ENCODE results near the gene GFI1B.
"Not testable (repeated sequence)": the region's sequence is repeated elsewhere in the genome, so short reads cannot be mapped to it uniquely, and the experiment has no call there.

GFI1B gene

DNA sequence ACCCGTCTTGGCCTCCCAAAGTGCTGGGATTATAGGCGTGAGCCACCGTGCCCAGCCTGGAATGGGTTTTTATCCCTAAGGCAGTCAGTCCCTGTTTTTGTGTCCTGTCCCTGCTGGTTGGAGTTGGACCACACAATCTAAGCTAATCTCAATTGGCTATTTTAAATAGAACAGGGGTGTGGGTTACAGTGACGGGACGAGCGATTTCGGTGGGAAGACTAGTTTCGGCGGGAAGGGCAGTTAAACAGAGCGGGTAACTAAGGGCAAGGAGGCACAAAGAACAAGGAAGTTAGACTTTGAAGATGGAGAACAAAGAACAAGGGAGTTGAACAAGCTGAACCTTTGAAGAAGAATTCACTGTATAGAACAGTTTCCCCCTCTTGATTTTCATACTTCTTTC lies 53.7 kb downstream of the GFI1B start:
- no peak overlapping the region for H3K4me3 ChIP-seq (ENCODE audit: low read depth, low read length)
- TF ChIP-seq, protein P1, sequence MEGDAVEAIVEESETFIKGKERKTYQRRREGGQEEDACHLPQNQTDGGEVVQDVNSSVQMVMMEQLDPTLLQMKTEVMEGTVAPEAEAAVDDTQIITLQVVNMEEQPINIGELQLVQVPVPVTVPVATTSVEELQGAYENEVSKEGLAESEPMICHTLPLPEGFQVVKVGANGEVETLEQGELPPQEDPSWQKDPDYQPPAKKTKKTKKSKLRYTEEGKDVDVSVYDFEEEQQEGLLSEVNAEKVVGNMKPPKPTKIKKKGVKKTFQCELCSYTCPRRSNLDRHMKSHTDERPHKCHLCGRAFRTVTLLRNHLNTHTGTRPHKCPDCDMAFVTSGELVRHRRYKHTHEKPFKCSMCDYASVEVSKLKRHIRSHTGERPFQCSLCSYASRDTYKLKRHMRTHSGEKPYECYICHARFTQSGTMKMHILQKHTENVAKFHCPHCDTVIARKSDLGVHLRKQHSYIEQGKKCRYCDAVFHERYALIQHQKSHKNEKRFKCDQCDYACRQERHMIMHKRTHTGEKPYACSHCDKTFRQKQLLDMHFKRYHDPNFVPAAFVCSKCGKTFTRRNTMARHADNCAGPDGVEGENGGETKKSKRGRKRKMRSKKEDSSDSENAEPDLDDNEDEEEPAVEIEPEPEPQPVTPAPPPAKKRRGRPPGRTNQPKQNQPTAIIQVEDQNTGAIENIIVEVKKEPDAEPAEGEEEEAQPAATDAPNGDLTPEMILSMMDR (IDR thresholded peaks at IDR 0.05; ENCODE audit: low read depth, low read length), result no peak
- in situ Hi-C loops (cut with HindIII; ENCODE audit: low sequenced_read_pairs), result no loop called here
- no peak for DNase-seq (ENCODE audit: low read depth, low spot score)

DNA sequence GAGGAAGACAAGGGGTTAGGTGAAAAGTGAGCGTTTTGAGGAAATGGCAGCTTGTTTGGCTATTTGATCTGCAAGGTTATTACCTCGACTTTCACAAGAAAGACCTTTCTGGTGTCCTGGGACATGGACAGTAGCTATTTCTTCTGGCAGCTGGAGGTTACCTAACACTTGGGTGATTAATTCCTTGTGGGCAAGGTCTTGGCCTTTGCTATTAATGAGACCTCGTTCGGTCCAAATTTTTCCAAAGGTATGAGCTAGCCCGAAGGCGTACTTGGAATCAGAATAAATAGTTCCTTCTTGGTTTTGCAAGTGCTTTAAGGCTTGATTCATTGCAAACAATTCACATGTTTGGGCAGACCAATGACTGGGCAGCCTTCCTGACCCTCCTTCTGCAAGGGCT lies 57.2 kb downstream of the GFI1B start:
- H3K4me3 ChIP-seq (ENCODE audit: low read depth, low read length), result no peak overlapping the region
- TF ChIP-seq, protein P1 (IDR thresholded peaks at IDR 0.05; ENCODE audit: low read depth, low read length), result no peak
- DNase-seq (ENCODE audit: low read depth, low spot score), result no peak
- in situ Hi-C loops (cut with HindIII; ENCODE audit: low sequenced_read_pairs), result no loop called here

DNA sequence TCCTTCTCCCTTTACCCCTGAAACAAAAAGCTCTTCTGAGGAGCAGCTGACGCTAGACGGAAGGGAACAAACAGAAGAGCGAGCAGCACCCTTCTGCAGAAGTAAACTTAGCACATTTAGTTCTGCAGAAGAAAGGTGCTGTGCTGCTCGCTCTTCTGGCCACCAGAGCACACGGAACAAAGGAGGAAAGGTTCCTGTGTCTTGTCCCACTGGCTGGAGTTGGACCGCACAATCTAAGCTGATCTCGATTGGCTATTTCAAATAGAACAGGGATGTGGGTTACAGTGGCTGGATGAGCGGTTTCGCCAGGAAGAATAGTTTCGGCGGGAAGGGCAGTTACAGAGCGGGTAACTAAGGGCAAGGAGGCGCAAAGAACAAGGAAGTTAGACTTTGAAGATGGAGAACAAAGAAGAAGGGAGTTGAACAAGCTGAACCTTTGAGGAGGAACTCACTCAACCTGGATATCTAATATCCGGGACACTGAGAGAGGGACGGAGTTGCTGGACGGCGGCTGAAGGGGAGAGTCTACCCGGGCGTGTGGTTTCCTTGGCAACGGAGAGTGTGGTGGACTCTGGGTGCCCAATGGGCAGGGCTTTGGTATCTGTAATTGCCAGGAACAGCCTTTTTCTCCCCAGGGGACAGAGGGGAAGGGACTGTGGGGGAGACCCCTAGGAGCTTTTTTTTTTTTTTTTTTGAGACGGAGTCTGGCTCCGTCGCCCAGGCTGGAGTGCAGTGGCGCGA lies 59.5 kb downstream of the GFI1B start:
- in situ Hi-C loops (cut with HindIII; ENCODE audit: low sequenced_read_pairs), result no loop called here
- H3K4me3 ChIP-seq (ENCODE audit: low read depth, low read length), result no peak overlapping the region
- no peak for DNase-seq (ENCODE audit: low read depth, low spot score)
- TF ChIP-seq, protein P1 (IDR thresholded peaks at IDR 0.05; ENCODE audit: low read depth, low read length), result no peak

DNA sequence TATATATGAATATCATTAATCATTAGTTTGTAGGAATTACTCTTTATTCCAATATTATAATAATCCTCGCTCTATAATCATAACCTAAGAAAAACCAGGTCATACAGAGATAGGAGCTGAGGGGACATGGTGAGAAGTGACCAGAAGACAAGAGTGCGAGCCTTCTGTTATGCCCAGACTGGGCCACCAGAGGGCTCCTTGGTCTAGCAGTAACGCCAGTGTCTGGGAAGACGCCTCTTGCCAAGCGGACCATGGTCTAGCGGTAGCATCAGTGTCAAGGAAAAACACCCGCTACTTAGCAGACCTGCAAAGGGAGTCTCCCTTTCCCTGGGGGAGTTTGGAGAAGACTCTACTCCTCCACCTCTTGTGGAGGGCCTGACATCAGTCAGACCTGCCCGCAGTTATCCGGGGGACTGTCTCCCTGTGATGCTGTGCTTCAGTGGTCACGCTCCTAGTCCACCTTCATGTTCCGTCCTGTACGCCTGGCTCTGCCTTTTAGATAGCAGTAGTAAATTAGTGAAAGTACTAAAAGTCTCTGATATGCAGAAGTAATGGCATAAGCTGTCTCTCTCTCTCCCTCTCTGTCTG lies 62.5 kb downstream of the GFI1B start:
- in situ Hi-C loops (cut with HindIII; ENCODE audit: low sequenced_read_pairs); H3K4me3 ChIP-seq (ENCODE audit: low read depth, low read length): not testable (repeated sequence)
- DNase-seq (ENCODE audit: low read depth, low spot score), result peak; percentile 43
- TF ChIP-seq, protein P1 (IDR thresholded peaks at IDR 0.05; ENCODE audit: low read depth, low read length), result peak; percentile 67
